Right renal pelvis (tissue), 4 donors: Measurements from ENCODE around the gene PACS2. TPM values are rescaled to one million over a fixed set of nuclear protein-coding genes. Genes with fewer than 3 reads are reported as not detected.

Source experiments
- DNase-seq, 4 donors: peaks; one replicate each; pipeline ENCODE4 v3.0.0-alpha.2; 2013; ENCODE audit warnings: low read depth in 4 of 4, low spot score in 3 of 4, missing footprints in 1 of 4
- polyA plus RNA-seq, 4 donors: library from polyadenylated mRNA; unstranded; fragments of 120-200 nt; gene quantifications; one replicate each; pipeline ENCODE4 v1.2.1, GENCODE V29; 2013; ENCODE audit not compliant: insufficient read length in 4 of 4

PACS2 gene
- polyA plus RNA-seq, 4 donors, result 59.3 to 72.4 (median 62.6) TPM

GRCh38 chr14:105419195-105420091 is 104.9 kb downstream of the PACS2 start, which contains the start of gene MTA1:
TSS of gene MTA1 (plus strand) at chr14:105419827. CDS start at chr14:105420036, 209 bp downstream.
- DNase-seq, result no peak

GRCh38 chr14:105420101-105420973 is 105.8 kb downstream of the PACS2 start:
- no peak for DNase-seq

GRCh38 chr14:105420974-105421674 is 106.6 kb downstream of the PACS2 start:
- DNase-seq, result no peak

GRCh38 chr14:105421723-105422615 is 107.4 kb downstream of the PACS2 start:
- no peak for DNase-seq

GRCh38 chr14:105422695-105423487 is 108.3 kb downstream of the PACS2 start:
- no peak for DNase-seq

GRCh38 chr14:105423488-105424195 is 109.1 kb downstream of the PACS2 start:
- no peak for DNase-seq

- no peak for DNase-seq
These were observed 110.3 kb downstream of the PACS2 start for GRCh38 chr14:105424861-105425260.

- DNase-seq, result no peak
These were observed 111.3 kb downstream of the PACS2 start for GRCh38 chr14:105425823-105426247.

GRCh38 chr14:105426416-105427130 is 112.0 kb downstream of the PACS2 start:
- DNase-seq, result no peak

GRCh38 chr14:105427412-105427811 is 112.9 kb downstream of the PACS2 start:
- no peak for DNase-seq

GRCh38 chr14:105427936-105428485 is 113.5 kb downstream of the PACS2 start:
- no peak for DNase-seq

- no peak for DNase-seq
These were observed 115.5 kb downstream of the PACS2 start for GRCh38 chr14:105430042-105430441.

- no peak for DNase-seq
These were observed 116.0 kb downstream of the PACS2 start for GRCh38 chr14:105430565-105430964.

GRCh38 chr14:105431256-105431655 is 116.7 kb downstream of the PACS2 start:
- DNase-seq, result no peak

GRCh38 chr14:105432657-105433056 is 118.1 kb downstream of the PACS2 start:
- DNase-seq, result no peak

GRCh38 chr14:105433161-105433605 is 118.6 kb downstream of the PACS2 start:
- no peak for DNase-seq

GRCh38 chr14:105436402-105436801 is 121.9 kb downstream of the PACS2 start:
- no peak for DNase-seq
